Osteoblast (primary cell): ENCODE measurements around the gene PCED1B. TPM values are rescaled to one million over a fixed set of nuclear protein-coding genes. Genes with fewer than 3 reads are reported as not detected.

Source experiments
- DNase-seq: peaks from one replicate; pipeline ENCODE4 v3.0.0; 2011; ENCODE audit warnings: low spot score, mixed read lengths; ENCODE audit not compliant: insufficient read length; ENCODE audit errors: missing footprints
- H2AFZ ChIP-seq: 2 replicates; pipeline ENCODE4 v1.6.0; 2011; ENCODE audit warnings: mild to moderate bottlenecking, low read length
- H3K27ac ChIP-seq: 2 replicates; pipeline ENCODE4 v1.5.1; 2011; ENCODE audit warnings: mild to moderate bottlenecking, low read depth, low read length, moderate library complexity
- H3K27me3 ChIP-seq: 2 replicates; pipeline ENCODE4 v1.6.0; 2012; ENCODE audit warnings: mild to moderate bottlenecking, control low read depth, inconsistent platforms, low read length, moderate library complexity; ENCODE audit not compliant: insufficient read depth
- H3K36me3 ChIP-seq: 2 replicates; pipeline ENCODE4 v1.5.1; 2011; ENCODE audit warnings: mild to moderate bottlenecking, low read length, control low read depth, moderate library complexity; ENCODE audit not compliant: insufficient read depth
- H3K4me1 ChIP-seq: 2 replicates; pipeline ENCODE4 v1.5.1; 2011; ENCODE audit warnings: mild to moderate bottlenecking, low read length, control low read depth, moderate library complexity; ENCODE audit not compliant: insufficient read depth
- H3K4me2 ChIP-seq: 2 replicates; pipeline ENCODE4 v1.6.0; 2011; ENCODE audit warnings: mild to moderate bottlenecking, low read length; ENCODE audit not compliant: insufficient read depth
- H3K4me3 ChIP-seq: fragments of 200-600 bp; sonication (generic); 3 replicates; pipeline ENCODE4 v1.5.1; 2012; ENCODE audit warnings: mild to moderate bottlenecking, low read length, inconsistent platforms; ENCODE audit not compliant: insufficient read depth
- H3K79me2 ChIP-seq: 2 replicates; pipeline ENCODE4 v1.6.0; 2012; ENCODE audit warnings: mild to moderate bottlenecking, low read length, control low read depth, inconsistent platforms; ENCODE audit not compliant: insufficient read depth
- H3K9me3 ChIP-seq: 2 replicates; pipeline ENCODE4 v1.5.1; 2011; ENCODE audit warnings: low read depth, low read length, control low read depth
- H4K20me1 ChIP-seq: 2 replicates; pipeline ENCODE4 v1.6.0; 2012; ENCODE audit warnings: mild to moderate bottlenecking, low read length, control low read depth; ENCODE audit not compliant: insufficient read depth
- CTCF ChIP-seq: IDR thresholded peaks from 2 replicates; pipeline ENCODE4 v1.5.1; 2011; ENCODE audit warnings: mild to moderate bottlenecking, low read depth, low read length, moderate library complexity; ENCODE audit errors: extremely low read depth
- total RNA-seq: library from RNA; depleted of rRNA; stranded (reverse); fragments of >200 nt; gene quantifications from 2 replicates; pipeline ENCODE4 v1.2.3, GENCODE V29; 2012

The PCED1B gene
- total RNA-seq, 1 donor, result 0.36 TPM

- Histone ChIP-seq H3K4me1 (peaks cover 9% of the 10 kb centered on the region), H3K27ac (peak overlapping the region; percentile 52), H4K20me1 (no peaks in the 10 kb centered on the region), H3K4me2 (peak overlapping the region; percentile 49), H3K79me2 (no peaks in the 10 kb centered on the region), H2AFZ (peak overlapping the region; percentile 21), H3K27me3 (no peaks in the 10 kb centered on the region), H3K9me3 (no peaks in the 10 kb centered on the region), H3K4me3 (no peak overlapping the region), H3K36me3 (no peaks in the 10 kb centered on the region)
- no peak for DNase-seq
- no peak for TF ChIP-seq CTCF
Measured at GRCh38 chr12:47120736-47121135, 41.3 kb downstream of the PCED1B start.

- TF ChIP-seq CTCF, result no peak
Measured at GRCh38 chr12:47121146-47121545, 41.7 kb downstream of the PCED1B start.

GRCh38 chr12:47122602-47123001 is 43.2 kb downstream of the PCED1B start:
- H4K20me1 ChIP-seq, result no peaks in the 10 kb centered on the region
- no peak for TF ChIP-seq CTCF
- no peak for DNase-seq
- H3K4me3 ChIP-seq, result no peak overlapping the region
- H2AFZ ChIP-seq, result no peak overlapping the region
- H3K36me3 ChIP-seq, result no peaks in the 10 kb centered on the region
- no peaks in the 10 kb centered on the region for H3K79me2 ChIP-seq
- H3K27ac ChIP-seq, result no peak overlapping the region
- peaks cover 9% of the 10 kb centered on the region for H3K4me1 ChIP-seq
- no peaks in the 10 kb centered on the region for H3K9me3 ChIP-seq
- no peaks in the 10 kb centered on the region for H3K27me3 ChIP-seq
- H3K4me2 ChIP-seq, result no peak overlapping the region

More at GRCh38 chr12:47121146-47121545, 41.7 kb downstream of the PCED1B start:
- Histone ChIP-seq H2AFZ (peak overlapping the region; percentile 21), H3K27ac (peak overlapping the region; percentile 52), H4K20me1 (no peaks in the 10 kb centered on the region), H3K27me3 (no peaks in the 10 kb centered on the region), H3K4me1 (peaks cover 9% of the 10 kb centered on the region), H3K79me2 (no peaks in the 10 kb centered on the region), H3K36me3 (no peaks in the 10 kb centered on the region), H3K4me2 (peak overlapping the region; percentile 49), H3K9me3 (no peaks in the 10 kb centered on the region), H3K4me3 (no peak overlapping the region)
- peak; percentile 84 for DNase-seq

- Histone ChIP-seq H3K27ac (no peak overlapping the region), H3K36me3 (no peaks in the 10 kb centered on the region), H4K20me1 (no peaks in the 10 kb centered on the region), H3K4me2 (no peak overlapping the region), H3K79me2 (no peaks in the 10 kb centered on the region), H3K4me3 (no peak overlapping the region), H3K27me3 (no peaks in the 10 kb centered on the region), H3K9me3 (no peaks in the 10 kb centered on the region), H3K4me1 (peaks cover 9% of the 10 kb centered on the region), H2AFZ (no peak overlapping the region)
- no peak for DNase-seq
- no peak for TF ChIP-seq CTCF
Measured at GRCh38 chr12:47123730-47124129, 44.3 kb downstream of the PCED1B start.
